ENCODE data around the gene BLM.

DNA sequence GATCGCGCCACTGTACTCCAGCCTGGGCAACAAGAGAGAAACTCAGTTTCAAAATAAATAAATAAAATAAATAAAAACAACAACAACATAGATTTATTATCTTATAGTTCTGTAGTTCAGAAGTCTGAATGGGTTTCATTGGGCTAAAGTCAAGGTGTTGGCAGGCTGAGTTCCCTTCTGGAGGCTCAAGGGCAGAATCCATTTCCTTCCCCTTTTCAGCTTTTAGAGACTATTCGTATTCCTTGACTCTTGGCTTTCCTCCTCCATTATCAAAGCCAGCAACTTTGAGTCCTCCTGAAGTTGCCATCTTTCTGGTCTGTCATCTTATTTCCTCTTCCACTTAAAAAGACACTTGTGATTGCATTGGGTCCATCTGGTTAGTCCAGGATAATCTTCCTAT lies 12.1 kb downstream of the BLM start:
- TF ChIP-seq GATA2 (IDR thresholded peaks at IDR 0.05; ENCODE audit: low read depth, low read length) (no peak), GATA3 (IDR thresholded peaks at IDR 0.05; ENCODE audit: low read depth, low read length) (no peak)

Measured in SH-SY5Y (cell line).